IMR-90 (cell line): ENCODE results near the gene ENAH. TPM values are rescaled to one million over a fixed set of nuclear protein-coding genes. Genes with fewer than 3 reads are reported as not detected.

Source experiments
- ATAC-seq: fragments of 200-7000 bp; cut with Tn5 transposase; 2 replicates; pipeline ENCODE4 v1.9.1; 2020; ENCODE audit warnings: low read depth, mild to moderate bottlenecking, moderate library complexity
- BruUV-seq: library from RNA; stranded (reverse); fragments of 400-500 nt; replicated peaks from 2 replicates; lab custom pipeline; 2021; lab: Mats Ljungman, UMichigan
- CTCF ChIA-PET: fragments of 300-600 bp; formaldehyde crosslinking; extraction: SDS; loops from one replicate; lab custom pipeline; 2021; ENCODE audit warnings: antibody characterized with exemption; lab: Yijun Ruan, JAX
- POLR2A ChIA-PET: fragments of 300-600 bp; sonication (Branson Sonifier 250); formaldehyde crosslinking; loops from one replicate; lab custom pipeline; 2022; ENCODE audit warnings: antibody characterized with exemption; ENCODE audit not compliant: unreplicated experiment; lab: Charles Lee
- DNase-seq: peaks from one replicate; pipeline ENCODE4 v3.0.0; 2013
- H2AFZ ChIP-seq: replicated peaks from 2 replicates; pipeline ENCODE3; 2013; ENCODE audit warnings: low read length, mild to moderate bottlenecking; ENCODE audit not compliant: poor library complexity
- H2AK5ac ChIP-seq: 2 replicates; pipeline ENCODE4 v1.6.1; 2013; ENCODE audit warnings: low read depth, low read length, inconsistent platforms
- H2AK9ac ChIP-seq: replicated peaks from 2 replicates; pipeline ENCODE3; 2013; ENCODE audit warnings: mild to moderate bottlenecking, low read depth, low read length, moderate library complexity; ENCODE audit not compliant: poor library complexity
- H2BK120ac ChIP-seq: 2 replicates; pipeline ENCODE4 v1.6.1; 2013; ENCODE audit warnings: low read depth, low read length, inconsistent platforms
- H2BK15ac ChIP-seq: 3 replicates; pipeline ENCODE4 v1.6.1; 2013; ENCODE audit warnings: low read depth, low read length, inconsistent platforms
- H2BK20ac ChIP-seq: 2 replicates; pipeline ENCODE4 v1.6.1; 2013; ENCODE audit warnings: low read depth, mild to moderate bottlenecking, inconsistent platforms, low read length, moderate library complexity
- H2BK5ac ChIP-seq: 2 replicates; pipeline ENCODE4 v1.6.1; 2013; ENCODE audit warnings: mild to moderate bottlenecking, low read depth, low read length, inconsistent platforms; ENCODE audit not compliant: poor library complexity, severe bottlenecking
- H3K14ac ChIP-seq: replicated peaks from 2 replicates; pipeline ENCODE4 v1.6.1; 2013; ENCODE audit warnings: low read depth, low read length, inconsistent platforms
- H3K18ac ChIP-seq: 2 replicates; pipeline ENCODE4 v1.6.1; 2013; ENCODE audit warnings: low read depth, low read length, control low read depth
- H3K23ac ChIP-seq: 2 replicates; pipeline ENCODE4 v1.6.1; 2013; ENCODE audit warnings: low read depth, low read length, inconsistent platforms
- H3K27ac ChIP-seq: 2 replicates; pipeline ENCODE4 v1.5.1; 2013; ENCODE audit warnings: mild to moderate bottlenecking, control low read depth, low read length; ENCODE audit not compliant: insufficient read depth
- H3K27me3 ChIP-seq: 2 replicates; pipeline ENCODE4 v1.6.1; 2013; ENCODE audit warnings: low read length; ENCODE audit not compliant: control insufficient read depth, insufficient read depth
- H3K36me3 ChIP-seq: 2 replicates; pipeline ENCODE4 v1.6.1; 2013; ENCODE audit warnings: low read length, mixed read lengths; ENCODE audit not compliant: control insufficient read depth, insufficient read depth
- H3K4ac ChIP-seq: 2 replicates; pipeline ENCODE4 v1.6.1; 2013; ENCODE audit warnings: low read depth, low read length, inconsistent platforms
- H3K4me1 ChIP-seq: 2 replicates; pipeline ENCODE4 v1.6.1; 2013; ENCODE audit warnings: low read length, mixed read lengths; ENCODE audit not compliant: control insufficient read depth, insufficient read depth
- H3K4me2 ChIP-seq: 2 replicates; pipeline ENCODE4 v1.6.1; 2013; ENCODE audit warnings: low read depth, mild to moderate bottlenecking, control low read depth, low read length, moderate library complexity
- H3K4me3 ChIP-seq: 2 replicates; pipeline ENCODE4 v1.5.1; 2013; ENCODE audit warnings: low read depth, mild to moderate bottlenecking, control low read depth, low read length, moderate library complexity; ENCODE audit not compliant: insufficient read depth
- H3K56ac ChIP-seq: 2 replicates; pipeline ENCODE4 v1.6.1; 2013; ENCODE audit warnings: low read length, inconsistent platforms; ENCODE audit not compliant: insufficient read depth; ENCODE audit errors: extremely low read depth
- H3K79me1 ChIP-seq, 2 experiments: 2 replicates each; pipeline ENCODE4 v1.6.1; 2013; ENCODE audit warnings: low read length in 2 of 2, inconsistent platforms in 1 of 2, low read depth in 1 of 2
- H3K9ac ChIP-seq: 2 replicates; pipeline ENCODE4 v1.6.1; 2013; ENCODE audit warnings: low read depth, low read length, control low read depth
- H3K9me1 ChIP-seq: 2 replicates; pipeline ENCODE4 v1.6.1; 2013; ENCODE audit warnings: low read length, inconsistent platforms; ENCODE audit not compliant: insufficient read depth
- H3K9me3 ChIP-seq: 2 replicates; pipeline ENCODE4 v1.6.1; 2013; ENCODE audit warnings: low read length; ENCODE audit not compliant: control insufficient read depth, insufficient read depth
- H4K20me1 ChIP-seq: 2 replicates; pipeline ENCODE4 v1.6.1; 2013; ENCODE audit warnings: low read length, inconsistent platforms; ENCODE audit not compliant: insufficient read depth
- H4K5ac ChIP-seq: 2 replicates; pipeline ENCODE4 v1.6.1; 2013; ENCODE audit warnings: mild to moderate bottlenecking, low read depth, low read length, control low read depth
- H4K8ac ChIP-seq, 2 experiments: 2 replicates each; pipeline ENCODE4 v1.6.1; 2013; ENCODE audit warnings: low read depth in 2 of 2, low read length in 2 of 2, control low read depth in 1 of 2, inconsistent platforms in 1 of 2
- H4K91ac ChIP-seq: 2 replicates; pipeline ENCODE4 v1.6.1; 2013; ENCODE audit warnings: low read depth, low read length, inconsistent platforms; ENCODE audit not compliant: insufficient read depth
- BHLHE40 ChIP-seq: fragments of 150-350 bp; IDR thresholded peaks from 2 replicates; pipeline ENCODE4 v1.6.1; 2016; ENCODE audit warnings: mild to moderate bottlenecking, low read depth, low read length
- CEBPB ChIP-seq: IDR thresholded peaks from 2 replicates; pipeline ENCODE4 v1.6.1; 2012; ENCODE audit warnings: low read depth, low read length, improper control_type of control experiment
- CTCF ChIP-seq: conservative IDR thresholded peaks from 2 replicates; pipeline ENCODE4 v1.5.1; 2012; ENCODE audit warnings: mild to moderate bottlenecking, low read depth, low read length, improper control_type of control experiment
- FOS ChIP-seq: fragments of 150-350 bp; IDR thresholded peaks from 2 replicates; pipeline ENCODE4 v1.6.1; 2016; ENCODE audit warnings: low read depth, low read length
- MAZ ChIP-seq: IDR thresholded peaks from 2 replicates; pipeline ENCODE4 v1.6.1; 2012; ENCODE audit warnings: low read depth, mild to moderate bottlenecking, low read length, improper control_type of control experiment, moderate library complexity, borderline replicate concordance
- RAD21 ChIP-seq: IDR thresholded peaks from 2 replicates; pipeline ENCODE4 v1.6.1; 2012; ENCODE audit warnings: low read length, improper control_type of control experiment
- SMC3 ChIP-seq: fragments of 150-350 bp; IDR thresholded peaks from 2 replicates; pipeline ENCODE4 v1.6.1; 2016; ENCODE audit warnings: low read depth, mild to moderate bottlenecking, antibody characterized with exemption, low read length, moderate library complexity
- WGBS, 2 experiments: methylation state at CpG; one replicate each; pipeline versions ENCODE4 v1.1.5 to v1.1.7; 2013; ENCODE audit warnings: missing lambda C conversion rate in 2 of 2; ENCODE audit not compliant: insufficient read length in 1 of 2; ENCODE audit errors: extremely low coverage in 2 of 2; 5-methylcytosine and 5-hydroxymethylcytosine counted together
- dilution Hi-C: fragments of 300-500 bp; cut with HindIII; formaldehyde crosslinking; loops from one replicate; pipeline ENCODE4 v1.14.3; 2018; ENCODE audit warnings: low sequenced_read_pairs; ENCODE audit not compliant: unreplicated experiment
- in situ Hi-C: fragments of 300-500 bp; cut with MboI; formaldehyde crosslinking; loops from 3 replicates; pipeline ENCODE4 v1.14.3; 2019; ENCODE audit warnings: low sequenced_read_pairs, inconsistent platforms, mixed read lengths
- intact Hi-C: fragments of 100-400 bp; cut with micrococcal nuclease; formaldehyde crosslinking; loops from 2 replicates; pipeline ENCODE4 v1.10.0; 2022
- polyA plus RNA-seq, 3 experiments: library from polyadenylated mRNA; depleted of rRNA; stranded (reverse); fragments of >200 nt; gene quantifications; 2 replicates each; pipeline ENCODE4 v1.2.3, GENCODE V29; 2012; ENCODE audit warnings: low replicate concordance in 1 of 3
- total RNA-seq: library from RNA; depleted of rRNA; stranded (reverse); fragments of >200 nt; gene quantifications from 2 replicates; pipeline ENCODE4 v1.2.3, GENCODE V29; 2012

Gene ENAH
- total and polyA plus RNA-seq, 2 of the 4 experiments (the other 2 are of a cell fraction): 61.3 to 86.9 TPM

- dilution Hi-C loops (no loop called here), intact Hi-C loops (no loop called here), in situ Hi-C loops (no loop called here)
- Histone ChIP-seq H2BK120ac (no peak overlapping the region), H2AFZ (no peak overlapping the region), H2BK20ac (no peak overlapping the region), H4K91ac (no peak overlapping the region), H3K14ac (no peak overlapping the region), H3K23ac (no peak overlapping the region), H2AK9ac (no peak overlapping the region), H4K20me1 (peaks cover 71% of the 10 kb centered on the region), H2BK15ac (no peak overlapping the region), H4K5ac (no peak overlapping the region), H4K8ac (no peak overlapping the region), H3K9me1 (peaks cover 14% of the 10 kb centered on the region; the same call in 1 of the 2 replicates), H3K4me3 (no peak overlapping the region), H3K4me2 (no peak overlapping the region), H3K27ac (no peak overlapping the region), H3K4me1 (peaks cover 1% of the 10 kb centered on the region; the same call in 1 of the 2 replicates), H3K56ac (no peak overlapping the region), H3K36me3 (no peaks in the 10 kb centered on the region), H3K9ac (no peak overlapping the region), H3K9me3 (no peaks in the 10 kb centered on the region), H3K79me1 (peaks cover 38 to 84% of the 10 kb centered on the region in 2 experiments), H3K4ac (no peak overlapping the region), H2BK5ac (no peak overlapping the region), H3K18ac (no peak overlapping the region), H2AK5ac (no peak overlapping the region), H3K27me3 (no peaks in the 10 kb centered on the region)
- ATAC-seq (peak; percentile 53), DNase-seq (peak; percentile 49)
- ChIA-PET CTCF (interaction anchor here (0.8 to 1.1 kb wide), 2 partner anchors 55 to 83 kb away, joined by 3 read pairs; no protein-coding TSS in a partner anchor), POLR2A (no interaction called here)
- BruUV-seq: no TSS peak
- no CpG with 5 or more reads among the region's 3 CpGs for WGBS, 2 experiments
- peak; percentile 30; the same call in 1 of the 2 replicates for TF ChIP-seq SMC3
- TF ChIP-seq CEBPB: no peak
- no peak for TF ChIP-seq MAZ
- TF ChIP-seq FOS: no peak
- peak; percentile 56 for TF ChIP-seq RAD21
- TF ChIP-seq CTCF: peak; percentile 40
- no peak for TF ChIP-seq BHLHE40
Measured at GRCh38 chr1:225572422-225572821, 80.5 kb downstream of the ENAH start.
